Activated naive CD8-positive, alpha-beta T cell treated with anti-CD3 and anti-CD28 coated beads, Interleukin-2, amount 50 U/mL, for 16 hours (primary cell): ENCODE measurements around the gene AADAT.
"Not testable (repeated sequence)": the region's sequence is repeated elsewhere in the genome, so short reads cannot be mapped to it uniquely, and the experiment has no call there.

Experiments
- DNase-seq: peaks from one replicate; pipeline ENCODE4 v3.0.0-alpha.2; 2020; ENCODE audit warnings: low read depth, low spot score

The AADAT gene

DNA sequence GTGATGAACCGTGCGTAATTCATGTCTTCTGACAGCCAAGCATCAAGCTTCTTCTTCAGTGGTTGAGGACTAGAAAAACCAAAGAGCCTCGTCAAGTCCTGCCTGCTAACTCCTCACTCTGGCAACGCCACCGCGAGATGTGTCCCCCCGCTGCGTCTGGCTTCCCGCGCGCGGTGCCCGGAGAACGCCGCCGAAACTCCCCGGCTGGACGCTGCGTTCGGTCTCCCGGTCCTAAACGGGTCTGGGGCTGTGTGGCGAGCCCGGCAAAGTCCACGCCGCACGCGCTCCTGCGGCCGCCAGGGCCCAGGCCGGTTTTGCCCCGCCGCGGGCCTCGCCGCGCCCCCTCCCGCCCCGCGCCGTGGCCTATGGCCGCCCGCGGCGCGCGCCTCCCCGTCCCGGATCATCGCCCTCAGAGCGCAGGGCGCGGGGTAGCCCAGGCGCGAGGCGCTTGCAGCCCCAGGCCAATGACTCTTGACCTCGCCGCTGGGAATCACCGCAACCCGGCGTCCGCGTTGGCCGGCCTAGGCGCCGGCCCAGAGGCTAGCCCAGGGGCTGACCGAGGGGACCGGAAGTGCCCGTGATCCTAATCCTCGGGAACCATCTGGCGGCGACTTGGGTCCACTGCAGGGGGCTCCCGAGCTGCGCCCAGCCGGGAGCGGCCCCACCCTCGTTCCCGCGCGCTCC lies at the start of gene AADAT:
AADAT (minus strand) TSS at position 289 of the 684 bp plus-strand sequence; CDS start at position 23, 266 bp downstream.
- DNase-seq, result no peak

DNA sequence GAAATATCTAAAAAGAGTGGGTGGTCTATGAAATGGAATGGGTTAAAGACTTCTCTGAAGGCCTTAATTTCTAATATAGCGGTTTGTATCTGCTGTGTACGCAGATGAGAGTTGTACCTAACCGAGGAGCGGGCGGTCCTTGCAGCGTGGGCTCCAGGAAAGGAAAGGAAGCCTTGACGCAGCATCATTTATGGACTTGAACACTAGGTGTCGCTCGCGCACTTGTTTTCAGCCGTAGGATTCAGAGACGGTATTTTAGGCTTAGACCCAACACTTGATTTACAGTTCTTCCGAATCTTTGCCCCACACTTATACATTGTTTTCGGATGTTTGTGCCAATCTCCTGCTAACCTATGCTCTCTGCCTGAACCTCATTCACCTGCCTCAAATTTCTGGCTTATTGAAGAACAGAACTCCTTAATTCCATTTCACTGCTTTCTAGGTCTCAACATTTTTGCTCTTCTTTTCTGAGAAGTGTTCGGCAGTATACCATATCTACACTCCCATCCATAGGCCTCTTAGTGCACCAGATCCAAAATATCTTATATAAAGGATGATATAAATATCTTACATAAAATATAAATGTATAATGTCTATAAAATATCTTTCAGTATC lies 48.9 kb upstream of the AADAT start:
- DNase-seq, result peak; percentile 40

GRCh38 chr4:170137927-170138326 lies 48.2 kb upstream of the AADAT start:
- no peak for DNase-seq

DNA sequence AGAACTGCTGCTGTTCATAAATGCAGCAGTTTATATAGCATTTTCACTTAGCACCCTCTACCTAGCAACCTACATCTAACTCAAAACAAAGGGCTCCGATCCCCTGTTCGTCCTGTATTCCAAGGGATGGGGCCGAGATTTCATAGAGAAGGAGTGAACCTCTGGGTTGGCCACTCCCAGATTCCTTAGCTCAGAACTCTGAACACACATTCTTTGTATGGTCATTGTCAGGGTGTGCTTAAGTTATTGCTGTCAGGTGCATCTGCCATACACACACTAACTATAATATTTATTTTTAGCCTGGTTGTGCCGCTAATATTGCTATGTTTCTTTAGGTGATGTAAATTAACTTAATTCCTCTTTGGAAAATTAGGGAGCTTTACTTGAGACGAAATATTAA lies 47.7 kb upstream of the AADAT start:
- DNase-seq, result no peak

GRCh38 chr4:170134821-170135220 lies 45.1 kb upstream of the AADAT start:
- no peak for DNase-seq

DNA sequence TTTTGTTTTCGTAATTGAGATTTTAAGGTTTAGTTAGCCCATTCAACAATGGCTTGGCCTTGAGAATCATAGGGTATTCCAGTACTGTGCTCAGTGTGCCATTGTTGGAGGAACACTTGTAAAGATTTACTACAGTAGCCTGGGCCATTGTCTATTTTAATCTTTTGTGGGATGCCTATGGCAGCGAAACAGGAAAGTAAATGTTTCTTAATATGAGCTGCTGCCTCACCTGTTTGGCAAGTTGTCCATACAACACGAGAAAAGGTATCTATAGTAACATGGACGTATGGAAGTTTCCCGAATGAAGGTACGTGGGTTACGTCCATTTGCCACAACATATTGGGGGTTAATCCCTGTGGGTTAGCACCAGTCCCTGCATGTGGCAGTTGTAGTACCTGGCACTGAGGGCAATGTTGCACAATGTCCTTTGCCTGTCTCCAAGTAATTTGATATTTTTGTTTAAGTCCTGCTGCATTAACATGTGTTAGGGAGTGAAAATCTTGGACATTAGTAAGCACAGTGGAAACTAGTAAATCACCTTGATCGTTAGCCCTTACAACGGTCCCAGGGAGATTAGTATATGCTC lies 38.6 kb upstream of the AADAT start:
- no peak for DNase-seq

GRCh38 chr4:170127758-170128157 lies 38.0 kb upstream of the AADAT start:
- DNase-seq, result no peak

DNA sequence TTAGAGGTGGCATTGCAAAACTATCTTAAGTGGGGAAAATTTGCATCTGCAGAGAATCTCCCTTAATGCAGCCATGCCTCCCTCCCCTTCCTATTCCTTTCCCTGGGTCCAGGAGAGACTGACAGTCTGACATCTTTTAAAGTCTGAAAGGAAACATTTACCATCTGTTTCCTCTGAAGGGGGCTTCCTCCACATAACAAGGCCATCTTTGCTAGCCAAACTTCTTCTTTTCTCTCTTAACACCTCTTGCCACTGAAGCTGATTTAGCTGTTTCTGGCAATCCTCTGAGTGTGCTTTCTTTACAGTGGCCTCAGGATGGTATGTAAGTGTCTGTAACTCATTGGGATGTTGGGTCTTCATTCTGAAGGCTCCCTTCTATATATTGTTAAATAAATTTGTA lies 34.6 kb upstream of the AADAT start:
- DNase-seq, result no peak

DNA sequence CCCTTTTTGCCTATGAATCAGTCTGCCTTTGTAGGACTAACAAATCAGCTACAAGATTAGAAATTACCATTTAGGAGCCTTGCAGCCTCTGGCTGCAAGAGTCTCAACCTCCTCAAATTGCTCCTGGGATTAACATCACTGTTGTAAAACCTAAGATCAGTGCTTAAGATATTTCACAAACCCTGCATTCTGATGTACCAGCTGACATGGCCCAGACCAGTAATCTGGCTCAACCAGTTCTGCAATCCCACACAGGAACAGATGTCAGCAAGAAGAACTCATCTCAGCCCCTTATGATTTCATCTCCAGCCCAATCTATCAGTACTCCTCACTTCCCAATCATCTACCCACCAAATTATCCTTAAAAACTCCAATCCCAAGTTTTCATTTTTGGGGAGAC lies 32.5 kb upstream of the AADAT start:
- no peak for DNase-seq

- DNase-seq, result no peak
Measured at GRCh38 chr4:170114636-170115035, 24.9 kb upstream of the AADAT start.

DNA sequence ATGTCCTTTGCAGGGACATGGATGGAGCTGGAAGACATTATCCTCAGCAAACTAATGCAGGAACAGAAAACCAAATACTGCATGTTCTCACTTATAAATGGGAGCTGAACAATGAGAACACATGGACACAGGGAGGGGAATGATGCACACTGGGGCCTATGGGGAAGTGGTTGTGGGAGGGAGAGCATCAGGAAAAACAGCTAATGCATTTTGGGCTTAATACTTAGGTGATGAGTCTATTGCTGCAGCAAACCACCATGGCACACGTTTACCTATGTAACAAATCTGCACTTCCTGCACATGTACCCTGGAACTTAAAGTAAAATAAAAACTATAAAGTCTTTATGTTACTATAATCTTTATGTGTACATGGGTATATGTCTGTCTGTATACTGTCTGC lies 24.4 kb upstream of the AADAT start:
- not testable (repeated sequence) for DNase-seq

DNA sequence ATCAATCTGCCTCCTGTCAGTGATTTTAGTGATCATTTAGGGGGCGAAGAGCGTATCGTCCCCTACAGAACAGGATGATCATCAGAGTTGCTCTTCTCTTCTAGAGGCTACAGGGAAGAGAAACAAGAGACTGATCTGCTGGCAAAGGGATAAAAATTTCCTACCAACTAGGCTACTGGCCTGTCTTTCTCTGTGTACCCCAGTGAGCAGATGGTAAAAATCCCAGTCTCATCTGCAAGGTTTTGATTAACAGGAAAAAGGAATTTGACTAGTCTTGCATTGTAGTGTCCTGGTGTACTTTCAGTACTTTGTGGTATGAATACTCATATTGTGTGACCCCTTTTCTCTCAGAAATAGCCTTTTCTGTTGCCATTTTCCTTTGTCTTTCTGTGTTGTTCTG lies 21.8 kb upstream of the AADAT start:
- no peak for DNase-seq

DNA sequence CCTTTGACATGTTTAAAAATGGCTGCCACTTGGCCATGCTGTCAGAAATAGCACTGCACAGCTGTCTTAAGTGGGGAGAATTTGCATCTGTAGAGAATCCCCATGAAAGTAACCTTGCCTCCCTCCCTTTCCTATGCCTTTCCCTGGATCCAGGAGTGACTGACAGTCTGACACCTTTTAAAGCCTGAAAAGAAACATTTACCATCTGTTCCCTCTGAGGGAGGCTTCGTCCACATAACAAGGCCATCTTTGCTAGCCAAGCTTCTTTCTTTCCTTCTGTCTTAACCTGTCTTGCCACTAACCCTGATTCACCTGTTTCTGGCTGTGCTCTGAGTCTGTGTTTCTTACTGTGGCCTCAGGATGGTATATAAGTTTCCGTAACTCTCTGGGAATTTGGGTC lies 21.3 kb upstream of the AADAT start:
- DNase-seq, result no peak

GRCh38 chr4:170110285-170110672 lies 20.5 kb upstream of the AADAT start:
- DNase-seq, result no peak

GRCh38 chr4:170109586-170110284 lies 20.0 kb upstream of the AADAT start:
- DNase-seq, result no peak

DNA sequence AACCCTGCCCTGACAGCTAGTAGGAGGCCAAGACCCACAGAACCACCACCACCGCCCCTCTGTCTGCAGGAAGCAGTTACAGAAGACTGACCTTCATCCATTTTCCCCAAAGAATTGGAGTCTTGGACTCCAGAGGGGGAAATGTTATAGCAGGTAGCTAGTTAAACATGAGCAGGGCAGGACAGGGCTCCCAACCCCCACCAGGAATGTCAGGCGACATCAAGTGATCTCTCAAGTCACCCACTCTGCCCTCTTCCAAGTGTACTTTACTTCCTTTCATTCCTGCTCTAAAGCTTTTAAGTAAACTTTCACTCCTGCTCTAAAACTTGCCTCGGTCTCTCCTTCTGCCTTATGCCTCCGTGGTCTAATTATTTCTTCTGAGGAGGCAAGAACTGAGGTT lies 17.1 kb upstream of the AADAT start:
- DNase-seq, result no peak

- no peak for DNase-seq
Measured at GRCh38 chr4:170102426-170102825, 12.7 kb upstream of the AADAT start.

- not testable (repeated sequence) for DNase-seq
Measured at GRCh38 chr4:170098171-170098570, 8.4 kb upstream of the AADAT start.

DNA sequence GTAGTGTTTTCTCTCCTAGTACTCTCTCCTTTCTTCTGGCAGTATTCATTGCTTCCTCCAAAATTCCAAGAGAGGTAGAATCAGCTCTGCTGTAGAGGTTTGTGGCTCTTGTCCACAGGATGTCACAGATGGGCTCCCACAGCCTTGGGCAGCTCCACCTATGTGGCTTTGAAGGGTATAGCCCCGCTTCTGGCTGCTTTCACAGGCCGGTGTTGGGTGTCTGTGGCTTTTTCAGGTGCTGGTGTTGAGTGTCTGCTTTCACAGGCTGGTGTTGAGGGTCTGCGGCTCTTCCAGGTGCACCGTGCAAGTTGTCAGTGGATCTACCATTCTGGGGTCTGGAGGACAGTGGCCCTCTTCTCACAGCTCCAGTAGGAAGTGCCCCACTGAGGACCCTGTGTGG lies 7.9 kb upstream of the AADAT start:
- no peak for DNase-seq

GRCh38 chr4:170093973-170094535 lies 4.3 kb upstream of the AADAT start:
- no peak for DNase-seq

GRCh38 chr4:170091069-170091696 lies 1.4 kb upstream of the AADAT start:
- no peak for DNase-seq
